HG03460 (cell line): ENCODE data around the gene NPIPB9.

Experiments used
- ATAC-seq: cut with Tn5 transposase; IDR thresholded peaks from one replicate; pipeline ENCODE4 v1.9.1; 2021; ENCODE audit not compliant: unreplicated experiment

NPIPB9 gene

GRCh38 chr16:28821874-28822519, 70.4 kb downstream of the NPIPB9 start:
- no peak for ATAC-seq
